SK-N-SH treated with all-trans-retinoic acid at 6 μM for 48 hours (cell line): ENCODE results near the gene CARM1.

Experiments used
- ATAC-seq: fragments of 200-7000 bp; cut with Tn5 transposase; 3 replicates; pipeline ENCODE4 v1.9.1; 2020; ENCODE audit warnings: mild to moderate bottlenecking, moderate library complexity
- ARNTL ChIP-seq: fragments of 450-650 bp; formaldehyde crosslinking; IDR thresholded peaks from 2 replicates; pipeline ENCODE4 v1.5.0; 2020; ENCODE audit warnings: low read depth, mild to moderate bottlenecking, moderate library complexity, borderline replicate concordance
- BACH2 ChIP-seq: fragments of 250-450 bp; sonication (Bioruptor Pico); IDR thresholded peaks from 2 replicates; pipeline ENCODE4 v1.9.0; 2021; ENCODE audit warnings: mild to moderate bottlenecking, borderline replicate concordance
- CREB5 ChIP-seq: fragments of 250-450 bp; sonication (Bioruptor Pico); IDR thresholded peaks from 2 replicates; pipeline ENCODE4 v1.5.1; 2020; ENCODE audit warnings: low read depth, mild to moderate bottlenecking, moderate library complexity
- CSDC2 ChIP-seq: fragments of 250-450 bp; sonication (Bioruptor Pico); IDR thresholded peaks from 2 replicates; pipeline ENCODE4 v1.5.0; 2020; ENCODE audit warnings: mild to moderate bottlenecking, moderate library complexity
- CSRNP3 ChIP-seq: fragments of 250-450 bp; sonication (Bioruptor Pico); IDR thresholded peaks from 2 replicates; pipeline ENCODE4 v1.5.1; 2021; ENCODE audit warnings: mild to moderate bottlenecking, moderate library complexity
- ESRRG ChIP-seq: fragments of 250-450 bp; sonication (Bioruptor Pico); IDR thresholded peaks from 2 replicates; pipeline ENCODE4 v1.6.1; 2021; ENCODE audit warnings: mild to moderate bottlenecking
- GLIS3 ChIP-seq: fragments of 250-450 bp; sonication (Bioruptor Pico); IDR thresholded peaks from 2 replicates; pipeline ENCODE4 v1.5.0; 2020; ENCODE audit warnings: mild to moderate bottlenecking, moderate library complexity
- ISL1 ChIP-seq: fragments of 250-450 bp; sonication (Bioruptor Pico); IDR thresholded peaks from 2 replicates; pipeline ENCODE4 v2.1.2; 2022; ENCODE audit warnings: mild to moderate bottlenecking, moderate library complexity
- PATZ1 ChIP-seq: fragments of 250-450 bp; sonication (Bioruptor Pico); IDR thresholded peaks from 2 replicates; pipeline ENCODE4 v1.8.0; 2020; ENCODE audit warnings: mild to moderate bottlenecking, moderate library complexity, borderline replicate concordance
- POU6F1 ChIP-seq: fragments of 250-450 bp; sonication (Bioruptor Pico); IDR thresholded peaks from 2 replicates; pipeline ENCODE4 v1.8.0; 2021; ENCODE audit warnings: low read depth, mild to moderate bottlenecking, moderate library complexity, borderline replicate concordance
- PPARA ChIP-seq: fragments of 250-450 bp; sonication (Bioruptor Pico); IDR thresholded peaks from 2 replicates; pipeline ENCODE4 v1.5.0; 2020; ENCODE audit warnings: mild to moderate bottlenecking, borderline replicate concordance
- RARB ChIP-seq: fragments of 250-450 bp; sonication (Bioruptor Pico); IDR thresholded peaks from 2 replicates; pipeline ENCODE4 v1.8.0; 2021; ENCODE audit warnings: mild to moderate bottlenecking, moderate library complexity
- SNAI2 ChIP-seq: fragments of 250-450 bp; sonication (Bioruptor Pico); IDR thresholded peaks from 2 replicates; pipeline ENCODE4 v1.5.0; 2020; ENCODE audit warnings: mild to moderate bottlenecking, moderate library complexity
- TCF4 ChIP-seq: fragments of 250-450 bp; sonication (Bioruptor Pico); IDR thresholded peaks from 2 replicates; pipeline ENCODE4 v1.8.0; 2021; ENCODE audit warnings: mild to moderate bottlenecking, moderate library complexity, borderline replicate concordance
- TOX ChIP-seq: fragments of 250-450 bp; sonication (Bioruptor Pico); IDR thresholded peaks from 2 replicates; pipeline ENCODE4 v1.8.0; 2021; ENCODE audit warnings: mild to moderate bottlenecking, moderate library complexity, borderline replicate concordance
- TSHZ2 ChIP-seq: fragments of 250-450 bp; sonication (Bioruptor Pico); IDR thresholded peaks from 2 replicates; pipeline ENCODE4 v1.5.0; 2020; ENCODE audit warnings: mild to moderate bottlenecking, moderate library complexity
- ZC3H10 ChIP-seq: fragments of 250-450 bp; sonication (Bioruptor Pico); IDR thresholded peaks from 2 replicates; pipeline ENCODE4 v1.5.1; 2021; ENCODE audit warnings: mild to moderate bottlenecking, moderate library complexity
- ZFP3 ChIP-seq: fragments of 250-450 bp; sonication (Bioruptor Pico); IDR thresholded peaks from 2 replicates; pipeline ENCODE4 v1.5.0; 2020; ENCODE audit warnings: mild to moderate bottlenecking, moderate library complexity
- ZNF565 ChIP-seq: fragments of 450-650 bp; formaldehyde crosslinking; conservative IDR thresholded peaks from 2 replicates; pipeline ENCODE4 v1.5.0; 2020; ENCODE audit warnings: low read depth, mild to moderate bottlenecking, moderate library complexity
- ZNF70 ChIP-seq: fragments of 450-650 bp; formaldehyde crosslinking; IDR thresholded peaks from 2 replicates; pipeline ENCODE4 v1.5.0; 2020; ENCODE audit warnings: mild to moderate bottlenecking, moderate library complexity
- ZNF8 ChIP-seq: fragments of 450-650 bp; formaldehyde crosslinking; IDR thresholded peaks from 2 replicates; pipeline ENCODE4 v1.5.0; 2020; ENCODE audit warnings: mild to moderate bottlenecking, moderate library complexity

CARM1 gene

GRCh38 chr19:10912619-10913018, 41.3 kb downstream of the CARM1 start (continued):
- TF ChIP-seq ZC3H10 (CRISPR knock-in tag) (no peak), ISL1 (no peak)

GRCh38 chr19:10913716-10914340, 42.5 kb downstream of the CARM1 start:
- TF ChIP-seq POU6F1 (no peak), CREB5 (no peak), ARNTL (no peak), PATZ1 (no peak), TSHZ2 (CRISPR knock-in tag) (no peak), BACH2 (CRISPR knock-in tag) (no peak), TCF4 (no peak), ZNF565 (CRISPR knock-in tag) (no peak), GLIS3 (no peak), ZNF8 (CRISPR knock-in tag) (no peak), CSRNP3 (CRISPR knock-in tag) (no peak), CSDC2 (CRISPR knock-in tag) (no peak), PPARA (CRISPR knock-in tag) (no peak), ESRRG (CRISPR knock-in tag) (no peak), ZC3H10 (CRISPR knock-in tag) (no peak), ZFP3 (CRISPR knock-in tag) (no peak), ISL1 (no peak), ZNF70 (CRISPR knock-in tag) (no peak)
- no peak for ATAC-seq

GRCh38 chr19:10915130-10916091, 44.1 kb downstream of the CARM1 start:
- ATAC-seq = peak; percentile 93
- TF ChIP-seq PATZ1 = peak; percentile 72; the same call in 1 of the 2 replicates
- no peak for TF ChIP-seq CSDC2 (CRISPR knock-in tag)
- TF ChIP-seq TOX (CRISPR knock-in tag) = no peak
- TF ChIP-seq PPARA (CRISPR knock-in tag) = no peak
- no peak for TF ChIP-seq BACH2 (CRISPR knock-in tag)
- TF ChIP-seq TCF4 = peak; percentile 54; the same call in 1 of the 2 replicates
- TF ChIP-seq GLIS3 = no peak
- no peak for TF ChIP-seq RARB (CRISPR knock-in tag)
- TF ChIP-seq ESRRG (CRISPR knock-in tag) = no peak
- TF ChIP-seq ZNF70 (CRISPR knock-in tag) = no peak
- TF ChIP-seq CSRNP3 (CRISPR knock-in tag) = no peak
- TF ChIP-seq CREB5 = no peak
- no peak for TF ChIP-seq ZNF8 (CRISPR knock-in tag)
- TF ChIP-seq SNAI2 (CRISPR knock-in tag) = no peak
